Progenitor cell of endocrine pancreas (in vitro differentiated cells): ENCODE data around the gene ZNF148. TPM values are rescaled to one million over a fixed set of nuclear protein-coding genes. Genes with fewer than 3 reads are reported as not detected.
"Not testable (repeated sequence)": the region's sequence is repeated elsewhere in the genome, so short reads cannot be mapped to it uniquely, and the experiment has no call there.

ENCODE experiments used
- DNase-seq: peaks from one replicate; pipeline ENCODE4 v3.0.0; 2021; ENCODE audit warnings: low spot score; ENCODE audit not compliant: unreplicated experiment
- H3K27ac Mint-ChIP-seq: 2 replicates; pipeline ENCODE4 v1.8.0; 2021; ENCODE audit warnings: mild to moderate bottlenecking, moderate library complexity, mixed read lengths
- H3K27me3 Mint-ChIP-seq: 2 replicates; pipeline ENCODE4 v1.8.0; 2021; ENCODE audit warnings: mixed read lengths
- H3K36me3 Mint-ChIP-seq: 2 replicates; pipeline ENCODE4 v1.8.0; 2022; ENCODE audit warnings: mixed read lengths; ENCODE audit not compliant: insufficient read depth
- H3K4me1 Mint-ChIP-seq: 2 replicates; pipeline ENCODE4 v1.8.0; 2021; ENCODE audit warnings: low read depth, mixed read lengths
- H3K4me3 Mint-ChIP-seq: 2 replicates; pipeline ENCODE4 v1.8.0; 2021; ENCODE audit warnings: low read depth, mild to moderate bottlenecking, moderate library complexity, mixed read lengths
- H3K9me3 Mint-ChIP-seq: 2 replicates; pipeline ENCODE4 v1.8.0; 2021; ENCODE audit warnings: low read depth, mixed read lengths
- total RNA-seq: library from RNA; stranded (reverse); gene quantifications from 2 replicates; pipeline ENCODE4 v1.2.1, GENCODE V29; 2021
- TF ChIP-seq, protein P1 (sequence below): fragments of 200-600 bp; sonication (generic); IDR thresholded peaks from one replicate; pipeline ENCODE4 v1.5.0; 2021; ENCODE audit warnings: antibody characterized with exemption, mild to moderate bottlenecking; ENCODE audit not compliant: unreplicated experiment

Gene ZNF148
- total RNA-seq, 1 donor from 2014 or later, result 48.6 TPM

DNA sequence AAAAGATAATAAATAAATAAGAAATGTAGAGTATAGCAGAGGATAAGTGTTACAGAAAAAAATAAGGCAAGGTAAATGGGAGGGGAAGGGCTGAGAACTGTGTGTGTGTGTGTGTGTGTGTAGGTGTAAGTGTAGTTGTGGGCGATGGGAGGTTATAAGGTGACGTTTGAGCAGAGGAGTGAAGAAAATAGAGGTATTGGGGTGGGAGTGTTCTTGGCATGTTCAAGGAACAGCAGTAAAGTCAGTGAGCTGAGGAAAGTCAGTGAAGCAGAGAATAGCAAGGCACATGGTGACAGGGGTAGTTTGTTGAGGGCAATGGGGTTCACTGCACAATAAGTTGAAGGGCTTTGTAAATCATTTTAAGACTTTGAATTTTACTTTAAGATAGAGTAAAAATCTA, 30.9 kb upstream of the ZNF148 start:
- peaks cover 6% of the 10 kb centered on the region for H3K27me3 Mint-ChIP-seq

DNA sequence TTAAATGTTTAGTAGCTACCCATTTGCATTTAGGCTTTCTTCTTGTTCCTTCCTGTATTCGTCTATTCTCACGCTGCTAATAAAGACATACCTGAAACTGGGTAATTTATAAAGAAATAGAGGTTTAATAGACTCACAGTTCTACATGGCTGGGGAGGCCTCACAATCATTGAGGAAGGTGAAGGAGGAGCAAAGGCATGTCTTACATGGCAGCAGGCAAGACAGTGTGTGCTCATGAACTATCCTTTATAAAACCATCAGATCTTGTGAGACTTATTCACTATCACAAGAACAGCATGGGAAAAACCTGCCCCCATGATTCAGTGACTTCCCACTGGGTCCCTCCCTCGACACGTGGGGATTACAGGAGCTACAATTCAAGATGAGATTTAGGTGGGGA, 30.4 kb upstream of the ZNF148 start:
- H3K4me3 Mint-ChIP-seq, DNase-seq, H3K27me3 Mint-ChIP-seq, H3K4me1 Mint-ChIP-seq, H3K36me3 Mint-ChIP-seq, H3K27ac Mint-ChIP-seq: not testable (repeated sequence)
- H3K9me3 Mint-ChIP-seq, result peaks cover 11% of the 10 kb centered on the region

More for the DNA sequence above, 30.9 kb upstream of the ZNF148 start:
- H3K9me3 Mint-ChIP-seq, result peaks cover 11% of the 10 kb centered on the region
- no peak overlapping the region for H3K27ac Mint-ChIP-seq
- no peak overlapping the region for H3K4me3 Mint-ChIP-seq
- DNase-seq, result no peak
- H3K36me3 Mint-ChIP-seq, result no peaks in the 10 kb centered on the region
- TF ChIP-seq, protein P1, sequence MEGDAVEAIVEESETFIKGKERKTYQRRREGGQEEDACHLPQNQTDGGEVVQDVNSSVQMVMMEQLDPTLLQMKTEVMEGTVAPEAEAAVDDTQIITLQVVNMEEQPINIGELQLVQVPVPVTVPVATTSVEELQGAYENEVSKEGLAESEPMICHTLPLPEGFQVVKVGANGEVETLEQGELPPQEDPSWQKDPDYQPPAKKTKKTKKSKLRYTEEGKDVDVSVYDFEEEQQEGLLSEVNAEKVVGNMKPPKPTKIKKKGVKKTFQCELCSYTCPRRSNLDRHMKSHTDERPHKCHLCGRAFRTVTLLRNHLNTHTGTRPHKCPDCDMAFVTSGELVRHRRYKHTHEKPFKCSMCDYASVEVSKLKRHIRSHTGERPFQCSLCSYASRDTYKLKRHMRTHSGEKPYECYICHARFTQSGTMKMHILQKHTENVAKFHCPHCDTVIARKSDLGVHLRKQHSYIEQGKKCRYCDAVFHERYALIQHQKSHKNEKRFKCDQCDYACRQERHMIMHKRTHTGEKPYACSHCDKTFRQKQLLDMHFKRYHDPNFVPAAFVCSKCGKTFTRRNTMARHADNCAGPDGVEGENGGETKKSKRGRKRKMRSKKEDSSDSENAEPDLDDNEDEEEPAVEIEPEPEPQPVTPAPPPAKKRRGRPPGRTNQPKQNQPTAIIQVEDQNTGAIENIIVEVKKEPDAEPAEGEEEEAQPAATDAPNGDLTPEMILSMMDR, result no peak
- H3K4me1 Mint-ChIP-seq, result no peaks in the 10 kb centered on the region

GRCh38 chr3:125403789-125404188, 28.7 kb upstream of the ZNF148 start:
- H3K27ac Mint-ChIP-seq, result no peak overlapping the region
- H3K36me3 Mint-ChIP-seq, result no peaks in the 10 kb centered on the region
- no peaks in the 10 kb centered on the region for H3K27me3 Mint-ChIP-seq
- TF ChIP-seq, protein P1, result no peak
- peaks cover 11% of the 10 kb centered on the region for H3K9me3 Mint-ChIP-seq
- no peak overlapping the region for H3K4me3 Mint-ChIP-seq
- no peak for DNase-seq
- no peaks in the 10 kb centered on the region for H3K4me1 Mint-ChIP-seq

DNA sequence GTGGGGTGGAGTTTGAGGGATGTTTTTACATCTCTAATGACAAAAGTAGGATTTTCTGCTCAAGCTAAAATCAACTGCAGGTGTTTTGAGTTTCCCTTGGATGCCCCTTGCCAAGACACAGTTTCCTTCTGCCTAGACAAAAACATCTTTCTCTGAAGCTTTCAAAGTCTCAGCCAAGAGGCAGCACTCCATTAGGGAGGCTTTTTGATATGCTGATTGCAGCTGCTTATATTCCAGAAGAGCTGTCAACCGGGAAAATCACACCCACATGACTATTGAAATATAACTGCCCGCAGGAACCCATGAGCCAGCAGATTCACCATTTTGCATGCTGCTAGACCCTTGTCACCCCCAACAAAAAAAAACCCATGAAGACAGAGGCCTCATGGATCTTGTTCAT, 27.5 kb upstream of the ZNF148 start:
- TF ChIP-seq, protein P1, result no peak
- H3K36me3 Mint-ChIP-seq, result no peaks in the 10 kb centered on the region
- no peak overlapping the region for H3K4me3 Mint-ChIP-seq
- no peaks in the 10 kb centered on the region for H3K4me1 Mint-ChIP-seq
- no peak for DNase-seq
- H3K27me3 Mint-ChIP-seq, result peaks cover 5% of the 10 kb centered on the region
- H3K9me3 Mint-ChIP-seq, result peaks cover 11% of the 10 kb centered on the region
- H3K27ac Mint-ChIP-seq, result no peak overlapping the region

DNA sequence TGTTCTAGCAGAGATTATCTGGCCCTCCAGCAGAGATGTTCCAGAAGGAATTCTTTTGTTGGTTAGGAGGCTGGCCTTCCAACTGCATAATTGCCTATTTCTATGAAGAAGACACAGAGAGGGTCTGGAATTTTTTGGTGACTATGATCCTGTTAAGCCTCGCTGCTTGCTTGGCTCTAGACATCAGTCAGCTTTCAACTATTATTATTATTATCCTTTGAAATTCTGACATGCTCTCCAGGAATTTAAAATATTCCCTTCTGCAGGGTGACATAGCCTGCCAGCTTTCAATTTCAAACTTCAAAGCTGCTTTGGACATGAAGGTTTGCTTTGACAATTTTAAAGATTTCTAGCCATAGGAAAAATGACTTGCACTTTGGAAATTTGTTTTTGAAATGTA, 26.3 kb upstream of the ZNF148 start:
- no peak for DNase-seq
- Mint-ChIP-seq H3K27ac (no peak overlapping the region), H3K27me3 (peaks cover 5% of the 10 kb centered on the region), H3K4me3 (no peak overlapping the region), H3K9me3 (peaks cover 11% of the 10 kb centered on the region), H3K4me1 (no peaks in the 10 kb centered on the region), H3K36me3 (no peaks in the 10 kb centered on the region)
- TF ChIP-seq, protein P1, result no peak

- no peak overlapping the region for H3K27ac Mint-ChIP-seq
- no peaks in the 10 kb centered on the region for H3K9me3 Mint-ChIP-seq
- no peak for DNase-seq
- H3K36me3 Mint-ChIP-seq, result no peaks in the 10 kb centered on the region
- TF ChIP-seq, protein P1, result no peak
- H3K4me1 Mint-ChIP-seq, result peaks cover 9% of the 10 kb centered on the region
- peaks cover 5% of the 10 kb centered on the region for H3K27me3 Mint-ChIP-seq
- H3K4me3 Mint-ChIP-seq, result no peak overlapping the region
These were observed 23.8 kb upstream of the ZNF148 start for GRCh38 chr3:125398952-125399351.
